K562 (cell line): ENCODE measurements around the gene ADGRA1. TPM values are rescaled to one million over a fixed set of nuclear protein-coding genes. Genes with fewer than 3 reads are reported as not detected.

Experiments used
- ATF6 ChIP-seq: sonication (generic); formaldehyde crosslinking; IDR thresholded peaks from 2 replicates; pipeline ENCODE4 v1.4.0; 2020; ENCODE audit warnings: mild to moderate bottlenecking, missing genetic modification reagents
- CLOCK ChIP-seq: fragments of 250-450 bp; sonication (Bioruptor Pico); IDR thresholded peaks from 2 replicates; pipeline ENCODE4 v1.4.0; 2020; ENCODE audit warnings: mild to moderate bottlenecking, moderate library complexity, borderline replicate concordance
- DMBX1 ChIP-seq: fragments of 250-450 bp; sonication (Bioruptor Pico); IDR thresholded peaks from 2 replicates; pipeline ENCODE4 v1.8.0; 2022; ENCODE audit warnings: inconsistent platforms, mild to moderate bottlenecking, moderate library complexity, borderline replicate concordance
- SMC3 ChIP-seq: conservative IDR thresholded peaks from 2 replicates; pipeline ENCODE4 v1.6.1; 2011; ENCODE audit warnings: low read depth, low read length, improper control_type of control experiment; ENCODE audit not compliant: insufficient read depth
- ZNF407 ChIP-seq: fragments of 450-650 bp; IDR thresholded peaks from 2 replicates; pipeline ENCODE4 v1.6.1; 2016; ENCODE audit warnings: low read depth
- ZNF511 ChIP-seq: sonication (generic); formaldehyde crosslinking; IDR thresholded peaks from 2 replicates; pipeline ENCODE4 v1.8.0; 2022; ENCODE audit warnings: mild to moderate bottlenecking, missing genetic modification reagents
- polyA plus RNA-seq, 8 experiments: library from polyadenylated mRNA; depleted of rRNA in 4 of 8; stranded (reverse) in 5 of 8; unstranded in 3 of 8; fragments of >200 nt; fragmentation: Nextera tagmentation in 2 of 8; fragmentation: Illumina TruSeq in 1 of 8; extraction: Ambion mirVana in 2 of 8; extraction: Trizol in 1 of 8; gene quantifications; 2 replicates each; pipeline versions ENCODE4 v1.2.1 to v1.2.3, GENCODE V29; 2011 to 2014; ENCODE audit warnings: inconsistent platforms in 1 of 8, missing spikeins in 1 of 8
- total RNA-seq, 7 experiments: library from RNA; depleted of rRNA in 6 of 7; stranded (reverse); fragments of >200 nt in 6 of 7; fragmentation: Illumina TruSeq in 2 of 7; extraction: Trizol in 2 of 7; gene quantifications; 2 replicates each; pipeline versions ENCODE4 v1.2.1 to v1.2.3, GENCODE V29; 2011 to 2021; ENCODE audit warnings: low replicate concordance in 1 of 7

ADGRA1 gene
- total and polyA plus RNA-seq, 9 of the 15 experiments (the other 6 are each of a cell fraction or from before 2014, with no cell fraction given) = not detected

- TF ChIP-seq SMC3 = peak; percentile 67
- TF ChIP-seq DMBX1 (CRISPR knock-in tag) = no peak
- no peak for TF ChIP-seq ZNF407
- TF ChIP-seq ATF6 (CRISPR knock-in tag) = no peak
- no peak for TF ChIP-seq ZNF511 (CRISPR knock-in tag)
- TF ChIP-seq CLOCK (CRISPR knock-in tag) = no peak
Observed at GRCh38 chr10:133124357-133125211, 36.9 kb downstream of the ADGRA1 start (continued).
